Measurements from ENCODE around the gene COX10. TPM values are rescaled to one million over a fixed set of nuclear protein-coding genes. Genes with fewer than 3 reads are reported as not detected.
"Not testable (repeated sequence)": the region's sequence is repeated elsewhere in the genome, so short reads cannot be mapped to it uniquely, and the experiment has no call there.

Gene COX10
- total RNA-seq, 2 donors from 2014 or later, result 8.7 to 26.5 TPM

- no peak for TF ChIP-seq CTCF (IDR thresholded peaks at IDR 0.05)
- Histone ChIP-seq H3K27ac (no peak overlapping the region), H3K4me3 (no peak overlapping the region), H3K27me3 (replicated peaks; ENCODE audit: insufficient read depth) (no peaks in the 10 kb centered on the region), H3K9me3 (peaks cover 6% of the 10 kb centered on the region), H3K36me3 (no peaks in the 10 kb centered on the region), H3K4me1 (ENCODE audit: control insufficient read depth in 1 of 2, low read depth in 2 of 2) (no peaks in the 10 kb centered on the region)
- DNase-seq (ENCODE audit: low spot score), result no peak
- no peak for ATAC-seq (ENCODE audit: insufficient number of reproducible peaks, low FRiP score, low read depth)
Measured at GRCh38 chr17:14165616-14166015, 96.3 kb downstream of the COX10 start.

DNA sequence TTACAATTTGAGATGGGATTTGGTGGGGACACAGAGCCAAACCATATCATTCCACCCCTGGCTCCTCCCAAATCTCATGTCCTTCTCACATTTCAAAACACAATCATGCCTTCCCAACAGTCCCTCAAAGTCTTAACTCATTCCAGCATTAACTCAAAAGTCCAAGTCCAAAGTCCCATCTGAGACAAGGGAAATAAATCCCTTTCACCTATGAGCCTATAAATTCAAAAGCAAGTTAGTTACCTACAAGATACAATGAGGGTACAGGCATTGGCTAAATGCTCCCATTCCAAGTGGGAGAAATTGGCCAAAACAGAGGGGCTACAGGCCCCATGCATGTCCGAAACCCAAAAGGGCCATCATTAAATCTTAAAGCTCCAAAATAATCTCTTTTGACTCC is 98.5 kb downstream of the COX10 start:
- ATAC-seq (ENCODE audit: insufficient number of reproducible peaks, low FRiP score, low read depth), result not testable (repeated sequence)

GRCh38 chr17:14168582-14168981 is 99.3 kb downstream of the COX10 start:
- TF ChIP-seq CTCF (IDR thresholded peaks at IDR 0.05), result no peak
- no peak overlapping the region for H3K4me3 ChIP-seq

More for the DNA sequence above, 98.5 kb downstream of the COX10 start:
- not testable (repeated sequence) for H3K27me3 ChIP-seq (replicated peaks; ENCODE audit: insufficient read depth); DNase-seq (ENCODE audit: low spot score); H3K27ac ChIP-seq; H3K4me1 ChIP-seq (ENCODE audit: control insufficient read depth in 1 of 2, low read depth in 2 of 2); H3K9me3 ChIP-seq; H3K36me3 ChIP-seq; H3K4me3 ChIP-seq

DNA sequence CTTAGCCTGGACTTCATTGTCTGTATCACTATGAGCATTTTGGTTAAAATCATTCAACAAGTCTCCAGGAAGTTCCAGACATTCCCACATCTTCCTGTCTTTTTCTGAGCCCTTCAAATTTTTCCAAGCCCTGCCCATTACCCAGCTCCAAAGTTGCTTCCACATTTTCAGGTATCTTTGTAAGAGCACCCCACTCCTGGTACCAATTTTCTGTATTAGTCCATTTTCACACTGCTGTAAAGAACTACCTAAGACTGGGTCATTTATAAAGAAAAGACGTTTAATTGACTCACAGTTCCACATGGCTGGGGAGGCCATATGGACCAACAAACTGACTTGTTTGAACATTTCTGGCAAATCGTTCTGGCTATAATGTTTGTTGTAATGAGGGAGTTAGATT is 100.0 kb downstream of the COX10 start:
- DNase-seq (ENCODE audit: low spot score) (no peak), ATAC-seq (ENCODE audit: insufficient number of reproducible peaks, low FRiP score, low read depth) (no peak)
- H3K9me3 ChIP-seq, result peaks cover 6% of the 10 kb centered on the region
- no peaks in the 10 kb centered on the region for H3K36me3 ChIP-seq
- H3K27me3 ChIP-seq (replicated peaks; ENCODE audit: insufficient read depth), result no peaks in the 10 kb centered on the region
- no peak overlapping the region for H3K27ac ChIP-seq
- H3K4me1 ChIP-seq (ENCODE audit: control insufficient read depth in 1 of 2, low read depth in 2 of 2), result no peaks in the 10 kb centered on the region
- no peak overlapping the region for H3K4me3 ChIP-seq
- no peak for TF ChIP-seq CTCF (IDR thresholded peaks at IDR 0.05)

More at GRCh38 chr17:14168582-14168981, 99.3 kb downstream of the COX10 start:
- no peak overlapping the region for H3K27ac ChIP-seq
- H3K36me3 ChIP-seq, result no peaks in the 10 kb centered on the region
- ATAC-seq (ENCODE audit: insufficient number of reproducible peaks, low FRiP score, low read depth) (no peak), DNase-seq (ENCODE audit: low spot score) (no peak)
- H3K9me3 ChIP-seq, result peaks cover 6% of the 10 kb centered on the region
- no peaks in the 10 kb centered on the region for H3K27me3 ChIP-seq (replicated peaks; ENCODE audit: insufficient read depth)
- H3K4me1 ChIP-seq (ENCODE audit: control insufficient read depth in 1 of 2, low read depth in 2 of 2), result no peaks in the 10 kb centered on the region

DNA sequence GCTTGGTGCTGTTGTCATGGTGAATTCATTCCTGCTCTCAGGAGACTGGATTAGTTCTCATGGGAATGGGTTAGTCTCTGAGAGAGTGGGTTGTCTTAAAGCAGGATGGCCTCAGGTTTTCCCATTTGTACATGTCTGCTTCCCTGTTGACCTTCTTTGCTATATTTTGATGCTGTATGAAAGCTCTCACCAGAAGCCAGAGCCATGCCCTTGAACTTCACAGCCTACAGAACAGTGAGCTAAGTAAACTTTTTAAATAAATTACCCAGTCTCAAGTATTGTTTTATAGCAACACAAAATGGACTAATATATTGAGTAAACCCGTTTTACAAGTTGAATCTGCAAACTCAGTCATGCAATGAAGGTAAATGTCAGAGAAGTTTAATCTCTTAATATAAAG is 100.6 kb downstream of the COX10 start:
- no peaks in the 10 kb centered on the region for H3K36me3 ChIP-seq
- H3K27ac ChIP-seq, result no peak overlapping the region
- H3K4me3 ChIP-seq, result no peak overlapping the region
- no peaks in the 10 kb centered on the region for H3K4me1 ChIP-seq (ENCODE audit: control insufficient read depth in 1 of 2, low read depth in 2 of 2)
- no peak for TF ChIP-seq CTCF (IDR thresholded peaks at IDR 0.05)
- no peaks in the 10 kb centered on the region for H3K27me3 ChIP-seq (replicated peaks; ENCODE audit: insufficient read depth)
- peaks cover 6% of the 10 kb centered on the region for H3K9me3 ChIP-seq
- no peak for ATAC-seq (ENCODE audit: insufficient number of reproducible peaks, low FRiP score, low read depth)
- DNase-seq (ENCODE audit: low spot score), result no peak

- not testable (repeated sequence) for ATAC-seq (ENCODE audit: insufficient number of reproducible peaks, low FRiP score, low read depth); H3K9me3 ChIP-seq; H3K36me3 ChIP-seq
Measured at GRCh38 chr17:14176989-14177388, 107.7 kb downstream of the COX10 start.

DNA sequence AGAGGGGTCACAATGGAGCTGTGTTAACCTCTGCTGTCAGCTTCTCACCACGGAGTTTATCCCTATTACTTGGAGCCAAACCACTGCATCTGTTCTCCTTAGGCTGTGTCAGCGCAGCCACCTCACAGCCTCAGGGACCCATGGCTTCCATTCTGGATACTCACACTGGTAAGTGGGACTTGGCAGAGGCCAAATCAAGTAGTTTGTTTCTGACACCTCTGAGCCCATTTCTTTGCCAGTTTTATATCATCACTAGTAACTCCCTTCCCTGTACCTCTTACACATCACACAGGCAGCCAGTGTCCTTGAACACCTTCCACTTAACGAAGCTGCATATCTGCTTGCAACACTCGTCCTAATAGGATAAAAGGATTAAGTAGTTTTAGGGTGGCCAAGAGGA is 108.5 kb downstream of the COX10 start:
- DNase-seq (ENCODE audit: low spot score); ATAC-seq (ENCODE audit: insufficient number of reproducible peaks, low FRiP score, low read depth): not testable (repeated sequence)

More at GRCh38 chr17:14176989-14177388, 107.7 kb downstream of the COX10 start:
- not testable (repeated sequence) for H3K4me3 ChIP-seq; H3K27ac ChIP-seq; H3K27me3 ChIP-seq (replicated peaks; ENCODE audit: insufficient read depth); H3K4me1 ChIP-seq (ENCODE audit: control insufficient read depth in 1 of 2, low read depth in 2 of 2); DNase-seq (ENCODE audit: low spot score)

DNA sequence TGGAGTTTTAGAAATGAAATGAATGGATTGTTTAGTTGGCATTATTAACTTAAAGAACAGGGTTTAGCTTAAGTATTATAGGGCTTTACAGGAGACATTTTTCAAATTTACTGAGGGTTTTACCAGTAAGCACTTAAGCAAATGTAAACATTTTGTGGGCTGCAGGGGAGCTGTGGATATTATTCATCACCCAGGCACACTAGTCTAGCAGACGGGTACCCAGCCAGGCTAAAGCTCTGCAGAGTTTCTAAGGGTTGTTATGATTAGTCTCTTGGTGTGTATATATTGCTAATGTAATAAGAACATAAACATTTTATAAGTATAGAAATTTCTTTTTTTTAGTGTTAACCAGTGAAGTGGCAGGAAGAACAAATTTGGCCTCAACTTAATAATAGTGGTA is 110.6 kb downstream of the COX10 start:
- ATAC-seq (ENCODE audit: insufficient number of reproducible peaks, low FRiP score, low read depth); H3K9me3 ChIP-seq; H3K27ac ChIP-seq; H3K4me1 ChIP-seq (ENCODE audit: control insufficient read depth in 1 of 2, low read depth in 2 of 2); H3K27me3 ChIP-seq (replicated peaks; ENCODE audit: insufficient read depth); H3K36me3 ChIP-seq; H3K4me3 ChIP-seq; DNase-seq (ENCODE audit: low spot score): not testable (repeated sequence)

More for the DNA sequence above, 108.5 kb downstream of the COX10 start:
- H3K27me3 ChIP-seq (replicated peaks; ENCODE audit: insufficient read depth); H3K4me3 ChIP-seq; H3K9me3 ChIP-seq; H3K36me3 ChIP-seq; H3K4me1 ChIP-seq (ENCODE audit: control insufficient read depth in 1 of 2, low read depth in 2 of 2); H3K27ac ChIP-seq: not testable (repeated sequence)

DNA sequence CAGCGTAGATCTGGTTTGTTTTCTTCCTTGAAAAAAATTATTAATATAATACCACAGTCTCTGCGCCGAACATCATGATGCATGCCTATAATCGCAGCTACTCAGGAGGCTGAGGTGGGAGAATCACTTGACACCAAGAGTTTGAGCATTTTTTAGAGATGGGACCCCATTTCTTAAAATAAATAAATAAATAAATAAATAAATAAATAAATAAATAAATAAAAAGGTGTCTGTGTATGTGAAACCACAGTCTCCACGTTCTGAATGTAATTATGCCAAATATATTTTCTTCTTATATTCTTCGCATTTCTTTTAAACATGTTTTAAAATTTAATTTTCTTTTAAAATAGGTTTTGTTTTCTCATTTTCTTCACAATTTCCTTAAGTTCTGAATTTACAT is 112.8 kb downstream of the COX10 start:
- H3K27me3 ChIP-seq (replicated peaks; ENCODE audit: insufficient read depth); DNase-seq (ENCODE audit: low spot score); ATAC-seq (ENCODE audit: insufficient number of reproducible peaks, low FRiP score, low read depth); H3K4me3 ChIP-seq; H3K36me3 ChIP-seq; H3K27ac ChIP-seq; H3K4me1 ChIP-seq (ENCODE audit: control insufficient read depth in 1 of 2, low read depth in 2 of 2); H3K9me3 ChIP-seq: not testable (repeated sequence)
